ENCODE measurements around the gene ETV6. TPM values are rescaled to one million over a fixed set of nuclear protein-coding genes. Genes with fewer than 3 reads are reported as not detected.

The ETV6 gene
- total and polyA plus RNA-seq, 2 of the 8 experiments (the other 6 are each of a cell fraction or from before 2014, with no cell fraction given): 5.5 to 23.9 TPM

DNA sequence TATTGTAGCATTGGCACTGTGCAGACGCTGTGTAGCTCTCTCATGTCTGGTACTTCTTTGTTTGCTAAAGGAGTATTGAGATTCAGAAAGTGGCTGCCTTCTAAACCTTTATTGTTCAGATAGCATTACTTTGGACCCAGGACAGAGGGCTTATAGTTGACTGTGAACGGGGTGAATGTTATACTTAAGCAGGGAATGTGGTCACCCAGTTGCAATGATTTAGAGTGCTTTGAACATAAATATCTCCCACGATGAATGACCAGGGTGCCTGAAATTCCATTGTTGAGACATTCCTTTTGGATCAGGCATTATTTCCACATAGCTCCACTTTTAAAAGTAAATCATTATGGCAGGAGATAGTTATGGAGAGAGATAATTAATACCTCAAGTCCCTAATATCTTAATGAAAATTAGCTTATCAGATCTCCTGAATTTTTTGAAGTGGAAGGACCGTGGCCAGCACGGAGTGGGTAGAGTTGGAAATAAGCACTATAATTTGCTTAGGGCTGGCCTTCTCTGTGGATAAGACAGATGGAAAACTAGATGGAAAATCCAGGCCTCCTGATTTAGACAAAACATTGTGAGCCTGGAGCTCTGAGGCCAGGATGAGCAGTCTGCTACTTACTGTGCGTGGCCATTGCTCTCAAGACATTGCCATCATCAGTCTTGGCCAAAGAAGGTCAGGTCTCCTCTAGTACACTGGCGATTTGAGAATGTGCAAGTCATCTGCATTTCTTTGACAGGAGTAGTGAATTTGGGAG is 114.5 kb downstream of the ETV6 start (continued):
- TF ChIP-seq TBP (IDR thresholded peaks at IDR 0.05; ENCODE audit: low read depth, low read length): no peak
- TF ChIP-seq SUZ12 (IDR thresholded peaks at IDR 0.05; ENCODE audit: low read length): no peak
- TF ChIP-seq JUND (IDR thresholded peaks at IDR 0.05; ENCODE audit: low read length): no peak
- TF ChIP-seq CBX5 (IDR thresholded peaks at IDR 0.05; ENCODE audit: low read depth, low read length): no peak
- TF ChIP-seq CREB1 (IDR thresholded peaks at IDR 0.05): no peak

Data from H1 (cell line).